Activated CD8-positive, alpha-beta T cell treated with anti-CD3 and anti-CD28 coated beads, Interleukin-2, amount 10 ng/mL, durations not matched to agents 7 days and 5 days (primary cell): Measurements from ENCODE around the gene DIDO1. TPM values are rescaled to one million over a fixed set of nuclear protein-coding genes. Genes with fewer than 3 reads are reported as not detected.
A peak's percentile ranks its signal among the peaks of the same experiment; 100 is the strongest.

Source experiments
- ATAC-seq: fragments of 150-1000 bp; cut with Tn5 transposase; one replicate; pipeline ENCODE4 v1.10.0; 2021; ENCODE audit warnings: moderate library complexity
- CTCF ChIA-PET: fragments of 350-600 bp; sonication (Branson Sonifier 250); formaldehyde crosslinking; loops from one replicate; lab custom pipeline; 2021; ENCODE audit warnings: antibody characterized with exemption; lab: Charles Lee
- POLR2A ChIA-PET: fragments of 350-600 bp; sonication (Branson Sonifier 250); formaldehyde crosslinking; loops from one replicate; lab custom pipeline; 2021; ENCODE audit warnings: antibody characterized with exemption; lab: Charles Lee
- DNase-seq: peaks from one replicate; pipeline ENCODE4 v3.0.0-alpha.2; 2020
- H3K27ac Mint-ChIP-seq: one replicate; pipeline ENCODE4 v1.8.0; 2021; ENCODE audit warnings: mild to moderate bottlenecking, mixed read lengths
- H3K27me3 Mint-ChIP-seq: one replicate; pipeline ENCODE4 v1.8.0; 2021; ENCODE audit warnings: low read depth, mixed read lengths
- H3K36me3 Mint-ChIP-seq: one replicate; pipeline ENCODE4 v1.8.0; 2021; ENCODE audit warnings: low read depth, mixed read lengths
- H3K4me1 Mint-ChIP-seq: one replicate; pipeline ENCODE4 v1.8.0; 2021; ENCODE audit warnings: low read depth, mixed read lengths
- H3K4me3 Mint-ChIP-seq: one replicate; pipeline ENCODE4 v1.8.0; 2021; ENCODE audit warnings: mild to moderate bottlenecking, mixed read lengths
- H3K9me3 Mint-ChIP-seq: one replicate; pipeline ENCODE4 v1.8.0; 2022; ENCODE audit warnings: mixed read lengths; ENCODE audit not compliant: insufficient read depth
- total RNA-seq, 2 experiments: library from RNA; stranded (reverse); gene quantifications; one replicate each; pipeline ENCODE4 v1.2.3, GENCODE V29; 2021

DIDO1 gene
- total RNA-seq, 2 experiments from 2014 or later, result 69.6 to 74.0 TPM

GRCh38 chr20:62881662-62882395, 44.5 kb downstream of the DIDO1 start:
- POLR2A ChIA-PET, result interaction anchor here (0.7 kb wide), 1 partner anchor 40 kb away, joined by 4 read pairs; no protein-coding TSS in a partner anchor
- DNase-seq, result no peak
- H3K4me3 Mint-ChIP-seq, result no peak overlapping the region
- ATAC-seq, result no peak
- peak overlapping the region; percentile 25 for H3K27ac Mint-ChIP-seq
- H3K36me3 Mint-ChIP-seq, result peaks cover 24% of the 10 kb centered on the region
- H3K4me1 Mint-ChIP-seq, result peaks cover 9% of the 10 kb centered on the region
- H3K27me3 Mint-ChIP-seq, result no peaks in the 10 kb centered on the region
- CTCF ChIA-PET, result no interaction called here
- H3K9me3 Mint-ChIP-seq, result no peaks in the 10 kb centered on the region

DNA sequence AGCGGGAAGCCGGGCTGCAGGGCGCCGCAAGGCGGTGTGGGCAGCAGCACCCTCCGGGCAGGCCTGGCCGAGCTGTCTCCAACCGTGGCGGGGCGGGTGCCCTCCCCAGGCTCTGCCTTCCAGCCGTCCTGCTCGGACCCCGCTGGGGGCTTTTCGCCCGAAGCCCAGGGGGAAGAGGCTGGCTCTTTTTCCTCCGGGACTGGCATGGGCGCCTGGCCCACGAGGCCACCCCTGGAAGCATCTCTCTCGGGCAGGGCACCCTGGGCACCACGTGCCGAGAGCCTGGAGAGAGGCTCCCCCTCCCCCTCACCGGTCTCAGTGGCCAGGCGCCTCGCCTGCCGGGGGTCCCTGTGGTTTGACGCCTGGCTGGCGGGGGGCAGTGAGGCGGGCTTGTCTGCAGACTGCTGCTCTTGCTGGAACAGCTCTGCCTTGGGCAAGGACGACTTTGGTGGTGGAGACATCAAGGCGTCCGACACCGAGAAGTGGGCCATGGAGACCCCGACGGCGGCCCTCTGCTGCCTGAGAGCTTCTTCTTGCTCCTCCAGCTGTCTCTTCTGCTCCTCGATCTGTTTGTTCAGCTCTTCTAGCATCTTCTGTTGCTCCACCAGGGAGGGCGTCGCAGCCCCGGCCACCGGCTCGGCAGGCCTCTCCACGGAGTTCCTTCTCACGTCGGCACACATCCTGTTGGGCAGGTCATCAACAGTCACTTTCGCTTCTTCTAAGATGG, 45.2 kb downstream of the DIDO1 start:
- ChIA-PET POLR2A (no interaction called here), CTCF (no interaction called here)
- no peaks in the 10 kb centered on the region for H3K27me3 Mint-ChIP-seq
- H3K27ac Mint-ChIP-seq, result no peak overlapping the region
- no peak for ATAC-seq
- peaks cover 17% of the 10 kb centered on the region for H3K36me3 Mint-ChIP-seq
- H3K9me3 Mint-ChIP-seq, result no peaks in the 10 kb centered on the region
- DNase-seq, result no peak
- H3K4me3 Mint-ChIP-seq, result no peak overlapping the region
- H3K4me1 Mint-ChIP-seq, result peaks cover 10% of the 10 kb centered on the region

- H3K27ac Mint-ChIP-seq, result no peak overlapping the region
- no peak for DNase-seq
- CTCF ChIA-PET, result no interaction called here
- ATAC-seq, result no peak
- peaks cover 12% of the 10 kb centered on the region for H3K36me3 Mint-ChIP-seq
- no peaks in the 10 kb centered on the region for H3K27me3 Mint-ChIP-seq
- POLR2A ChIA-PET, result no interaction called here
- peaks cover 16% of the 10 kb centered on the region for H3K4me1 Mint-ChIP-seq
- H3K4me3 Mint-ChIP-seq, result no peak overlapping the region
- H3K9me3 Mint-ChIP-seq, result no peaks in the 10 kb centered on the region
Measured at GRCh38 chr20:62880147-62880934, 46.0 kb downstream of the DIDO1 start.

DNA sequence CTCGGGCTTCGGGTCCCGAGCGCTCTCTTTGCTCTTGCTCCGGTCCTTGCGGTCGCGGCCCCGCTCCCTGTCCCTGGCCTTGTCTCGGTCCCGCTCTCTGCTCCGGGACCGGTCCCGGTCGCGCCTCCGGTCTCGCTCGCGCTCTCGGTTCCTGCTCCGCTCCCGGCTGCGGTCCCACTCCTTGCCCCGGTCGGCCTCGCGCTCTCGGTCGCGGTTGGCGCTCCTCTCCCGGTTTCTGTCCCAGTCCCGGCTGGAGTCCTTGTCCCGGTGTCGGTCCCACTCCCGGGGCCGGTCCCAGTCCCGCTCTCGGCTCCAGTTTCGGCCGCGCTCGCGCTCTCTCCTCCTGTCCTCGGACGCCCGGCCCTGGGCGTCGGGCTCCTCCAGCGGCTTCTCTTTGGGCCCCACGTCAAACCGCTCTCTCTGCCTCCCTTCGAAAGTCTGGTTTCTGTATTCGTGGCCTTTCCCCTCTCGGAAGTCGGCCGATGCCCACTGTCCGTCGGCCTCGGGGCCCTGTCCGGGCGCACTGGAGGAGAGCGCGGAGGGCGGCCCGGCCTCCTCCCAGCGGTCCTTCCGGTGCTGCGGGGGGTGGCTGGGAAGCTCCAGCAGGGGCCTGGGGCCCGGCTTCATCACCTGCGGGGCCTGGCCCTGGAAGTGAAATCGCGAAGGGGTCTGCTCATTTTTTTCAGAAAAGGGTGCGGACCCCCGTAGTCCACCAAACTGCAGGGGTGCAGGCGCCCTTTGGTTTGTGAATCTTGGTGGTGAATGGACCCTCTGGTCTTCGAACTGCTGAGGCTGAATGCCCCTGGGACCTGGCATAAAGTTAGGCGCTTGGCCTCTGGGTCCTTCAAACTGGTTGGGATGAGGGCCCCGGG, 46.8 kb downstream of the DIDO1 start:
- peaks cover 20% of the 10 kb centered on the region for H3K4me1 Mint-ChIP-seq
- ATAC-seq, result no peak
- H3K9me3 Mint-ChIP-seq, result no peaks in the 10 kb centered on the region
- H3K27me3 Mint-ChIP-seq, result no peaks in the 10 kb centered on the region
- ChIA-PET POLR2A (no interaction called here), CTCF (no interaction called here)
- no peak overlapping the region for H3K27ac Mint-ChIP-seq
- DNase-seq, result no peak
- H3K36me3 Mint-ChIP-seq, result peaks cover 12% of the 10 kb centered on the region
- no peak overlapping the region for H3K4me3 Mint-ChIP-seq

DNA sequence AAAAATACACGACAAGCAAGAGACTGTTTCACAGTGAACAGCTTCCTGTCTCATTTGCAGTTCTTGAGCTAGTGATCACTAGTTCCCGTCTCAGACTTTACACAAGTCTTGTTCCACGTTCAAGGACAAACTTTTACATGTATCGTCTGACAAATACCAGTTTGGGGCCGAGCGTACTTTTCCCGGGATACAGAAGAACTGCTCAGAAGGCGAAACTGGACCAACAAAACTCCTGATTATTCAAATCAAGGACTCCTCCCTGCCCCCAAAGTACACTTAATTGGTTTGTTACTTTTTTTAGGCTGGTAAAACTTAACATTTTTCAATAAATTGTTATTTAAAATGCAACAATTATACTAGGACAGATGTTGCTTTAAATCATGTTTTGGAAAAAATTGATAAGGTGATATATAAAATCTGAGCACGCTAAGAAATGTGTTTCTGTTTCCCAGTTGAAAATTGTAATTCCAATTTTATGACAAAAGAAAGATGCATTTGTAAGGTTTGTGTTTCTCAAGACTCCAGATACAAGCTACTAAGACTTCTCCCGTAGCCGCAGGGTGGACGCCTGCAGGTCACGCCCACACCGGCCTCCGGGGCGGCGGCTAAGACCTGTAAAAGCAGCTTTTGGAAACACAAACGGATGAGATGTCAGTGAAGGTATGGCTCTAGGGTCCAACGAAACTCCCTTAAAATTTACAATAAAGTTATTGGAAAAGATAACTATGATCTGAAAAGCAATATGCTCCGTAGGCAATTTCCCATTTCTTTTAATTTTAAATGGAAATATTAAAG, 47.9 kb downstream of the DIDO1 start:
- no peak for DNase-seq
- CTCF ChIA-PET, result no interaction called here
- POLR2A ChIA-PET, result no interaction called here
- ATAC-seq, result no peak
- no peaks in the 10 kb centered on the region for H3K9me3 Mint-ChIP-seq
- peaks cover 31% of the 10 kb centered on the region for H3K4me1 Mint-ChIP-seq
- no peak overlapping the region for H3K4me3 Mint-ChIP-seq
- no peaks in the 10 kb centered on the region for H3K27me3 Mint-ChIP-seq
- no peak overlapping the region for H3K27ac Mint-ChIP-seq
- H3K36me3 Mint-ChIP-seq, result peaks cover 12% of the 10 kb centered on the region

DNA sequence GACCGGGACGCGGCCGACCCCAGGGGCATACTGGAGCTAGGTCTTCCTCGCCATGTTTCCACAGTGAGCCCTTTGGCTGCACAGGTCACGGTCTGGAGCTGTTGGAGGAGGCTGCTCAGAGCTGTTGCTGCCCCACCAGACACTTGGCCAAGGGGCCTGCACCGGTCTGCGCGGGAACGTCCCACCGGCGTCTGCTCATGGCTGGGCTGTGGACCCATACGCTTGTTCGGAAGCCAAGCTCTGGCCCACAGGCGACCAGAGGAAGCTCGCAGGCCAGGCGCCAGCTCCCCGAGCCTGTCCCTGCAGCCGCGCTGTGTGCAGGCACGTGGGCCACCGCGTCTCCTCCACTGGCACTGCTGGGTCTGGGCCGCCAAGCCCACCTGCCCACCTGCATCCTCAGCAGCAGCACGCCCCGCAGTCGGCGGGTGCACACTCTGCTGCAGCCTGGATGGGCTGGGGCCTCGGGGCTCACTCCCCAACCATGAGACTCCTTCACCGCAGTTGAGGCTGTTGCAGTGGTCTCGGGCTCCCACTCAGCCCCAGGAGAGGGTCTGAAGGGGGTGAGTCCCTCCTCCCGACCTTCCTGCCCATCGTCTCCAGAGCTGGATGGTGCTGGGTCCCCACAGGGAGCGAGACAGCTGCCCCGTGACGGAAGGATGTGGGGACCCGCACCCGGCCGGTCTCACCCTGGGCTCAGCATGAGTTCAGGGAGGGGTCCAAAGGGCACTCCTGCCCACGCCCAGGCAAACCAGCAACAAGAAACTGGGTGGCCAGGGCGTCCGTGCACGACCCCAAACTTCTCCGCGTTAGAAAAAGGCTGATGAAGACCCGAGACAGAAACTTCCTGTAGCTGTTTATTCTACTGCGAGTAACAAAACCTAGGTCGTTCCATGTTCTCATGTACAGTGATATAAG, 49.1 kb downstream of the DIDO1 start:
- ChIA-PET CTCF (interaction anchor here (1.1 to 1.3 kb wide), 2 partner anchors 35 to 132 kb away, joined by 3 read pairs; no protein-coding TSS in a partner anchor), POLR2A (interaction anchor here (0.8 kb wide), 1 partner anchor 94 kb away, joined by 3 read pairs; no protein-coding TSS in a partner anchor)
- H3K27ac Mint-ChIP-seq, result no peak overlapping the region

DNA sequence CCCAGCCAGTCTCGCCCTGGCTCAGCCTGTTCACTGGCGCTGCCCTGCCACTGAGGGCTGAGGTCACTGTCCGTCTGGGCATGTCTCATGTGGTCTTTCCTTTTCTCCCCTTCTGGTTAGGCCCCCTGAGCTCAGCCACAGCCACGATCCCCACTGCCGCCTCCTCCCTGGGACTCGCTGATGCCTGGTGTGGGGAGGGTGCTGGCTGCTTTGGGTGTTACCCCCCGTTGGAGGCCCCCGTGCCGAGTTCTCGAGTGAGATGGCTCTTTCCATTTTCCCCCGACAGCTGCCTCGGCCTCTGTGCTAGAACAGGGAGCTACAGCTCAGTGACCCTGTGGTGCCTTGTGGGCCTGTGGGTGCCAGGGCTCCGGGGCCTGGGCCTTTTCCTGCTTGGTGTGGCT, 49.8 kb downstream of the DIDO1 start:
- Mint-ChIP-seq H3K9me3 (no peaks in the 10 kb centered on the region), H3K27ac (no peak overlapping the region), H3K4me1 (peaks cover 33% of the 10 kb centered on the region), H3K4me3 (no peak overlapping the region), H3K36me3 (peaks cover 4% of the 10 kb centered on the region), H3K27me3 (peaks cover 8% of the 10 kb centered on the region)
- ChIA-PET POLR2A (interaction anchor here (0.8 to 1.0 kb wide), 2 partner anchors 62 to 93 kb away, joined by 3 read pairs; partner anchors contain the start of gene GID8), CTCF (interaction anchor here (0.9 to 1.3 kb wide), 5 partner anchors 15 to 133 kb away, joined by 3 to 4 read pairs (median 3); no protein-coding TSS in a partner anchor)
- DNase-seq (no peak), ATAC-seq (peak; percentile 37)

More for the DNA sequence above, 49.1 kb downstream of the DIDO1 start:
- peaks cover 11% of the 10 kb centered on the region for H3K36me3 Mint-ChIP-seq
- DNase-seq, result no peak
- no peaks in the 10 kb centered on the region for H3K9me3 Mint-ChIP-seq
- H3K4me1 Mint-ChIP-seq, result peaks cover 33% of the 10 kb centered on the region
- ATAC-seq, result peak; percentile 37
- H3K27me3 Mint-ChIP-seq, result peaks cover 6% of the 10 kb centered on the region
- no peak overlapping the region for H3K4me3 Mint-ChIP-seq

- CTCF ChIA-PET, result interaction anchor here (0.9 to 1.3 kb wide), 5 partner anchors 16 to 134 kb away, joined by 3 to 4 read pairs (median 3); no protein-coding TSS in a partner anchor
- Mint-ChIP-seq H3K36me3 (peaks cover 2% of the 10 kb centered on the region), H3K4me1 (peaks cover 33% of the 10 kb centered on the region), H3K27me3 (peaks cover 8% of the 10 kb centered on the region), H3K4me3 (peak overlapping the region; percentile 29), H3K9me3 (no peaks in the 10 kb centered on the region), H3K27ac (peak overlapping the region; percentile 22)
- POLR2A ChIA-PET, result interaction anchor here (1.0 kb wide), 1 partner anchor 62 kb away, joined by 3 read pairs; the partner anchor contains the start of gene GID8
- peak; percentile 46 for ATAC-seq
- DNase-seq, result no peak
Measured at GRCh38 chr20:62875419-62876361, 50.6 kb downstream of the DIDO1 start.

GRCh38 chr20:62874964-62875344, 51.4 kb downstream of the DIDO1 start:
- POLR2A ChIA-PET, result no interaction called here
- ATAC-seq, result no peak
- H3K27ac Mint-ChIP-seq, result no peak overlapping the region

More at GRCh38 chr20:62874964-62875344, 51.4 kb downstream of the DIDO1 start:
- Mint-ChIP-seq H3K9me3 (no peaks in the 10 kb centered on the region), H3K36me3 (peaks cover 2% of the 10 kb centered on the region), H3K4me3 (no peak overlapping the region), H3K27me3 (peaks cover 8% of the 10 kb centered on the region), H3K4me1 (peaks cover 33% of the 10 kb centered on the region)
- no peak for DNase-seq
- CTCF ChIA-PET, result interaction anchor here (1.1 kb wide), 1 partner anchor 33 kb away, joined by 3 read pairs; no protein-coding TSS in a partner anchor
